ENCODE measurements around the gene DOK1. TPM values are rescaled to one million over a fixed set of nuclear protein-coding genes. Genes with fewer than 3 reads are reported as not detected.
A peak's percentile ranks its signal among the peaks of the same experiment; 100 is the strongest.

Gene DOK1
- total RNA-seq, 1 donor from 2014 or later, result 37.2 TPM

GRCh38 chr2:74572178-74572925 is 17.8 kb downstream of the DOK1 start:
- Mint-ChIP-seq H3K27me3 (ENCODE audit: insufficient read depth) (no peaks in the 10 kb centered on the region), H3K9me3 (no peaks in the 10 kb centered on the region), H3K27ac (no peak overlapping the region), H3K4me1 (ENCODE audit: low read depth) (peaks cover 55% of the 10 kb centered on the region), H3K36me3 (ENCODE audit: low read depth) (no peaks in the 10 kb centered on the region), H3K4me3 (no peak overlapping the region)
- no peak for DNase-seq (ENCODE audit: low spot score)
- intact Hi-C loops (cut with micrococcal nuclease), result loop anchor here (5.0 kb wide), 1 partner anchor 625 kb away; no protein-coding TSS in a partner anchor

GRCh38 chr2:74573747-74574562 is 19.4 kb downstream of the DOK1 start:
- peak overlapping the region; percentile 20 for H3K4me3 Mint-ChIP-seq
- H3K4me1 Mint-ChIP-seq (ENCODE audit: low read depth), result peaks cover 53% of the 10 kb centered on the region
- intact Hi-C loops (cut with micrococcal nuclease), result loop anchor here (1.0 to 5.0 kb wide), 2 partner anchors 80 to 627 kb away; partner anchors contain the start of gene SEMA4F
- no peaks in the 10 kb centered on the region for H3K9me3 Mint-ChIP-seq
- peak; percentile 31 for DNase-seq (ENCODE audit: low spot score)
- H3K36me3 Mint-ChIP-seq (ENCODE audit: low read depth), result no peaks in the 10 kb centered on the region
- H3K27me3 Mint-ChIP-seq (ENCODE audit: insufficient read depth), result no peaks in the 10 kb centered on the region
- peak overlapping the region; percentile 27 for H3K27ac Mint-ChIP-seq

- no peaks in the 10 kb centered on the region for H3K9me3 Mint-ChIP-seq
- intact Hi-C loops (cut with micrococcal nuclease), result no loop called here
- H3K36me3 Mint-ChIP-seq (ENCODE audit: low read depth), result no peaks in the 10 kb centered on the region
- DNase-seq (ENCODE audit: low spot score), result no peak
- H3K4me1 Mint-ChIP-seq (ENCODE audit: low read depth), result peaks cover 48% of the 10 kb centered on the region
- no peaks in the 10 kb centered on the region for H3K27me3 Mint-ChIP-seq (ENCODE audit: insufficient read depth)
- no peak overlapping the region for H3K27ac Mint-ChIP-seq
- H3K4me3 Mint-ChIP-seq, result no peak overlapping the region
These were observed 20.8 kb downstream of the DOK1 start for GRCh38 chr2:74575320-74575719.

- no peak for DNase-seq (ENCODE audit: low spot score)
- H3K9me3 Mint-ChIP-seq, result no peaks in the 10 kb centered on the region
- H3K27ac Mint-ChIP-seq, result peak overlapping the region; percentile 2
- no peaks in the 10 kb centered on the region for H3K36me3 Mint-ChIP-seq (ENCODE audit: low read depth)
- no peaks in the 10 kb centered on the region for H3K27me3 Mint-ChIP-seq (ENCODE audit: insufficient read depth)
- intact Hi-C loops (cut with micrococcal nuclease), result no loop called here
- H3K4me3 Mint-ChIP-seq, result no peak overlapping the region
- peaks cover 48% of the 10 kb centered on the region for H3K4me1 Mint-ChIP-seq (ENCODE audit: low read depth)
These were observed 21.8 kb downstream of the DOK1 start for GRCh38 chr2:74576211-74576862.

- Mint-ChIP-seq H3K4me1 (ENCODE audit: low read depth) (peaks cover 48% of the 10 kb centered on the region), H3K27ac (no peak overlapping the region), H3K27me3 (ENCODE audit: insufficient read depth) (no peaks in the 10 kb centered on the region), H3K36me3 (ENCODE audit: low read depth) (no peaks in the 10 kb centered on the region), H3K9me3 (no peaks in the 10 kb centered on the region), H3K4me3 (no peak overlapping the region)
- intact Hi-C loops (cut with micrococcal nuclease), result no loop called here
- no peak for DNase-seq (ENCODE audit: low spot score)
These were observed 22.3 kb downstream of the DOK1 start for GRCh38 chr2:74576863-74577229.

- H3K4me1 Mint-ChIP-seq (ENCODE audit: low read depth), result peaks cover 48% of the 10 kb centered on the region
- H3K4me3 Mint-ChIP-seq, result no peak overlapping the region
- DNase-seq (ENCODE audit: low spot score), result no peak
- peak overlapping the region; percentile 59 for H3K27ac Mint-ChIP-seq
- H3K36me3 Mint-ChIP-seq (ENCODE audit: low read depth), result no peaks in the 10 kb centered on the region
- no peaks in the 10 kb centered on the region for H3K27me3 Mint-ChIP-seq (ENCODE audit: insufficient read depth)
- no peaks in the 10 kb centered on the region for H3K9me3 Mint-ChIP-seq
- intact Hi-C loops (cut with micrococcal nuclease), result no loop called here
These were observed 22.9 kb downstream of the DOK1 start for GRCh38 chr2:74577448-74577847.

GRCh38 chr2:74578408-74578807 is 23.9 kb downstream of the DOK1 start:
- Mint-ChIP-seq H3K36me3 (ENCODE audit: low read depth) (no peaks in the 10 kb centered on the region), H3K27ac (no peak overlapping the region), H3K4me3 (no peak overlapping the region), H3K9me3 (no peaks in the 10 kb centered on the region), H3K27me3 (ENCODE audit: insufficient read depth) (no peaks in the 10 kb centered on the region), H3K4me1 (ENCODE audit: low read depth) (peaks cover 51% of the 10 kb centered on the region)
- intact Hi-C loops (cut with micrococcal nuclease), result no loop called here
- no peak for DNase-seq (ENCODE audit: low spot score)

- Mint-ChIP-seq H3K9me3 (no peaks in the 10 kb centered on the region), H3K36me3 (ENCODE audit: low read depth) (no peaks in the 10 kb centered on the region), H3K4me3 (no peak overlapping the region), H3K27me3 (ENCODE audit: insufficient read depth) (no peaks in the 10 kb centered on the region), H3K27ac (no peak overlapping the region), H3K4me1 (ENCODE audit: low read depth) (peaks cover 57% of the 10 kb centered on the region)
- intact Hi-C loops (cut with micrococcal nuclease), result loop anchor here (10.0 kb wide), 1 partner anchor 253 kb away; the partner anchor contains the start of gene HK2
- DNase-seq (ENCODE audit: low spot score), result no peak
These were observed 26.9 kb downstream of the DOK1 start for GRCh38 chr2:74581463-74581862.

GRCh38 chr2:74582184-74582583 is 27.7 kb downstream of the DOK1 start:
- Mint-ChIP-seq H3K4me3 (no peak overlapping the region), H3K9me3 (no peaks in the 10 kb centered on the region), H3K36me3 (ENCODE audit: low read depth) (no peaks in the 10 kb centered on the region), H3K4me1 (ENCODE audit: low read depth) (peaks cover 51% of the 10 kb centered on the region), H3K27me3 (ENCODE audit: insufficient read depth) (no peaks in the 10 kb centered on the region), H3K27ac (no peak overlapping the region)
- intact Hi-C loops (cut with micrococcal nuclease), result loop anchor here (10.0 kb wide), 1 partner anchor 253 kb away; the partner anchor contains the start of gene HK2
- DNase-seq (ENCODE audit: low spot score), result no peak

GRCh38 chr2:74583504-74583903 is 29.0 kb downstream of the DOK1 start:
- H3K36me3 Mint-ChIP-seq (ENCODE audit: low read depth), result no peaks in the 10 kb centered on the region
- peaks cover 44% of the 10 kb centered on the region for H3K4me1 Mint-ChIP-seq (ENCODE audit: low read depth)
- H3K4me3 Mint-ChIP-seq, result no peak overlapping the region
- H3K27me3 Mint-ChIP-seq (ENCODE audit: insufficient read depth), result no peaks in the 10 kb centered on the region
- intact Hi-C loops (cut with micrococcal nuclease), result loop anchor here (10.0 kb wide), 1 partner anchor 251 kb away; the partner anchor contains the start of gene HK2
- no peak overlapping the region for H3K27ac Mint-ChIP-seq
- no peak for DNase-seq (ENCODE audit: low spot score)
- no peaks in the 10 kb centered on the region for H3K9me3 Mint-ChIP-seq

GRCh38 chr2:74584088-74584645 is 29.6 kb downstream of the DOK1 start:
- intact Hi-C loops (cut with micrococcal nuclease), result loop anchor here (1.0 to 10.0 kb wide), 2 partner anchors 13 to 251 kb away; partner anchors contain the start of gene HK2
- H3K4me3 Mint-ChIP-seq, result peak overlapping the region; percentile 57
- H3K27ac Mint-ChIP-seq, result peak overlapping the region; percentile 47
- H3K36me3 Mint-ChIP-seq (ENCODE audit: low read depth), result no peaks in the 10 kb centered on the region
- peaks cover 3% of the 10 kb centered on the region for H3K27me3 Mint-ChIP-seq (ENCODE audit: insufficient read depth)
- no peak for DNase-seq (ENCODE audit: low spot score)
- peaks cover 37% of the 10 kb centered on the region for H3K4me1 Mint-ChIP-seq (ENCODE audit: low read depth)
- no peaks in the 10 kb centered on the region for H3K9me3 Mint-ChIP-seq

GRCh38 chr2:74585406-74586185 is 31.1 kb downstream of the DOK1 start:
- no peak for DNase-seq (ENCODE audit: low spot score)
- intact Hi-C loops (cut with micrococcal nuclease), result loop anchor here (5.0 to 10.0 kb wide), 2 partner anchors 67 to 249 kb away; partner anchors contain the start of genes HK2 and SEMA4F
- Mint-ChIP-seq H3K4me1 (ENCODE audit: low read depth) (peaks cover 37% of the 10 kb centered on the region), H3K4me3 (peak overlapping the region; percentile 54), H3K9me3 (no peaks in the 10 kb centered on the region), H3K27ac (peak overlapping the region; percentile 78), H3K36me3 (ENCODE audit: low read depth) (no peaks in the 10 kb centered on the region), H3K27me3 (ENCODE audit: insufficient read depth) (peaks cover 6% of the 10 kb centered on the region)
